ENCODE results near the gene SCN3B. TPM values are rescaled to one million over a fixed set of nuclear protein-coding genes. Genes with fewer than 3 reads are reported as not detected.

The SCN3B gene
- total RNA-seq, 1 donor from 2014 or later = 4.7 TPM

DNA sequence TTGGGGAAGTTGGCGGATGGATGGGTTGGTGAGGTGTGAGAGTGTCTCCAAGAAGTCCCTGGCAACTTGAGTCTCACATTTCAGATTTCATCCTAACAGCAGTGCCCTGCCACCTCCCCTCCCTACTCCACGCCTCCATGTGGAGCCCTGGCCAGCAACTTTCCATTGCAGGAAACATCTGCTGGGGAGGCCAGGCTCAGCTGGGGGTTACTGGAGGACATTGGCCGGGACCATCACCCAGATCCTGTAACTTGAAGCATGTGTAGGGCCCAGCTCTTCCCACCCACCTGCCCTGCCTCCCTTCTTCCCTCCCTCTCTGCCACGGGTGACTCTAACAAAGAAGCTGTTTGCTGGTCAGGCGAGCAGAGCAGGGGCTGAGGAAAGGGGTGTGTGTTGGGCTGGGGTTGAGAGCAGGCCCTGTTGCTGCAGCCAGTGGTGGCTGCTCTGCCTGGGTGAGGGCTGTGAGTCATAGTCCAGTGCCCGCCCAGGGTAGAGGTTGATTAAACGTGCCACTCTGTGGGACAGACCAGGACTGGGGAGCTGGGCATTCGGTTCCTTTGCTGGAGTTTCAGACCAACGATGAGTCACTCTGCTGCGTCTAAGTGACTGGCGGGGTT lies 64.0 kb downstream of the SCN3B start:
- no peaks in the 10 kb centered on the region for H3K9me3 ChIP-seq
- H3K27me3 ChIP-seq = no peaks in the 10 kb centered on the region
- intact Hi-C loops (cut with DNase I) = no loop called here
- TF ChIP-seq, protein P1, sequence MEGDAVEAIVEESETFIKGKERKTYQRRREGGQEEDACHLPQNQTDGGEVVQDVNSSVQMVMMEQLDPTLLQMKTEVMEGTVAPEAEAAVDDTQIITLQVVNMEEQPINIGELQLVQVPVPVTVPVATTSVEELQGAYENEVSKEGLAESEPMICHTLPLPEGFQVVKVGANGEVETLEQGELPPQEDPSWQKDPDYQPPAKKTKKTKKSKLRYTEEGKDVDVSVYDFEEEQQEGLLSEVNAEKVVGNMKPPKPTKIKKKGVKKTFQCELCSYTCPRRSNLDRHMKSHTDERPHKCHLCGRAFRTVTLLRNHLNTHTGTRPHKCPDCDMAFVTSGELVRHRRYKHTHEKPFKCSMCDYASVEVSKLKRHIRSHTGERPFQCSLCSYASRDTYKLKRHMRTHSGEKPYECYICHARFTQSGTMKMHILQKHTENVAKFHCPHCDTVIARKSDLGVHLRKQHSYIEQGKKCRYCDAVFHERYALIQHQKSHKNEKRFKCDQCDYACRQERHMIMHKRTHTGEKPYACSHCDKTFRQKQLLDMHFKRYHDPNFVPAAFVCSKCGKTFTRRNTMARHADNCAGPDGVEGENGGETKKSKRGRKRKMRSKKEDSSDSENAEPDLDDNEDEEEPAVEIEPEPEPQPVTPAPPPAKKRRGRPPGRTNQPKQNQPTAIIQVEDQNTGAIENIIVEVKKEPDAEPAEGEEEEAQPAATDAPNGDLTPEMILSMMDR (IDR thresholded peaks at IDR 0.05) = no peak
- H3K27ac ChIP-seq = no peak overlapping the region
- H3K36me3 ChIP-seq = no peaks in the 10 kb centered on the region
- H3K4me3 ChIP-seq = no peak overlapping the region
- no peaks in the 10 kb centered on the region for H3K4me1 ChIP-seq
- DNase-seq (ENCODE audit: low spot score in 2 of 2) = no peak

DNA sequence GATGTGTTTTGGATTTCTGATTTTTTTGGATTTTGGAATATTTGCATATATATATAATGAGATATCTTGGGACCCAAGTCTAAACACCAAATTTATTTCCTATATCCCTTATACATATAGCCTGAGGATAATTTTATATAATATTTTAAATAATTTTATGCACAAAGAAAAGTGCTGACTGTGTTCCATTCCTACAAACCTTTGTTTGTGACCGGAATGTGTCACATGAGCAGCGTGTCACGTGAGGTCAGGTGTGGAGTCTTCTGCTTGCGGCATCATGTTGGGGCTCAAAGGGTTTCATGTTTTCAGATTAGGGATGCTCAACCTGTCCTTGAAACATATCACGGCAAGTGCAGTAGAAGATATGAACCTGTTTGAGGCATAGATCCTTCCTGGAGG lies 65.6 kb downstream of the SCN3B start:
- DNase-seq (ENCODE audit: low spot score in 2 of 2) = no peak
- Histone ChIP-seq H3K27ac (no peak overlapping the region), H3K9me3 (no peaks in the 10 kb centered on the region), H3K4me3 (no peak overlapping the region), H3K36me3 (no peaks in the 10 kb centered on the region), H3K4me1 (no peaks in the 10 kb centered on the region), H3K27me3 (no peaks in the 10 kb centered on the region)
- intact Hi-C loops (cut with DNase I) = no loop called here
- TF ChIP-seq, protein P1 (IDR thresholded peaks at IDR 0.05) = no peak

DNA sequence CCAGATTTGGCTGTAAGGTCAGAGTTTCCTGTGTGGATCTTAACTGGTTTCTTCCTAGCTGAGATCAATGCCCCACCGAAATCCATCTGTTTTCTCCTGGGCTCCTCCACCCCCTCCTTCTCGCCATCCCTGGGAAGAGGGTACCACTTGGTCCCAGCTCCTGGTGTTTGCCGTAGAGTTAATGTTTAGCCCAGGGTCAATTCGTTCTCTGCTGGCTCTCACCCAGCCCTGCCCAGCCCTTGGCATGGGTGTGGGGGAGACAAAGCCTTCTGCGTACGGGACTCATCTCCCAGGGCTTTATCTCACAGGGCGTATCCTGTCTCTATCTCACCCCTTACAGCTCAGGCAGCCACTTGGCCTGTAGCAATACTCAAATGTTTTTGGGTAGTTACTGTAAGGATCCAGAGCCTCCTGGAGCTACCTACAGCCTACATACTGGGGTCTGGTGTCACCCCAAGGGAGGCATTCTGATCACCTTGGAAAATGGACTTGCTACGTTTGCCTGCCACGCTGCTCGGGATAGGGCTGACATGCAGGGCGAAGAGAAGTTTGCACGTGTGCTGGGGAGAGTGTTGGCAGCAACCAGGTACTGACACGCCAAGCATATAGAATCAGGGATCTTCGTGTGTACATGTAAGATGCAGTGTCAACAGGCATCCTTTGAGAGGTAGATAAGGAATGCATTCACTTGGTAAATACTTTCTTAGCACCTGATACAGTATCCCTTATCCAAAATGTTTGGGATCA lies 66.1 kb downstream of the SCN3B start:
- H3K4me1 ChIP-seq = no peaks in the 10 kb centered on the region
- H3K27ac ChIP-seq = no peak overlapping the region
- no peak for DNase-seq (ENCODE audit: low spot score in 2 of 2)
- H3K4me3 ChIP-seq = no peak overlapping the region
- no peaks in the 10 kb centered on the region for H3K27me3 ChIP-seq
- H3K36me3 ChIP-seq = no peaks in the 10 kb centered on the region
- intact Hi-C loops (cut with DNase I) = no loop called here
- H3K9me3 ChIP-seq = no peaks in the 10 kb centered on the region
- TF ChIP-seq, protein P1 (IDR thresholded peaks at IDR 0.05) = no peak

DNA sequence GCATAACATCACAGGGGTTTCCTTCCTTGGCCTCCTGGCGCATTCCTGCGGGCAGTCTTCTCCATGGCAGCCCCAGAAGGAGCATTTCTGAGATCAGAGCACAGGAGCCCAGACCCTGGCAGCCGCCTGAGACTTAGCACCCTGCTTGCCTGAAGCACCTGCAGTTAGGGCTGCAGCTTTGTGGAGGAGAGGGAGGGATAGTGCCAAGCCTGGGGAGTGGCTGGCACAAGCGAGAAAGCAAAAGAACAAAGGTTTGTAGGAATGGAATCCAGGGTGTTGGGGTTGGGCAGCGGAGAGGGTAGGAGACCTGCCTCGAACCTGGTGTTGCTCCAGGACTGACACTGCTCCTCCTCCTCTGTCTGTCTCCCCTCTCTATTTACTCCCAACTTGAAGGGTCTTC lies 66.9 kb downstream of the SCN3B start:
- H3K27ac ChIP-seq = no peak overlapping the region
- intact Hi-C loops (cut with DNase I) = no loop called here
- H3K9me3 ChIP-seq = no peaks in the 10 kb centered on the region
- no peak overlapping the region for H3K4me3 ChIP-seq
- DNase-seq (ENCODE audit: low spot score in 2 of 2) = no peak
- no peaks in the 10 kb centered on the region for H3K27me3 ChIP-seq
- TF ChIP-seq, protein P1 (IDR thresholded peaks at IDR 0.05) = no peak
- H3K4me1 ChIP-seq = no peaks in the 10 kb centered on the region
- H3K36me3 ChIP-seq = no peaks in the 10 kb centered on the region

DNA sequence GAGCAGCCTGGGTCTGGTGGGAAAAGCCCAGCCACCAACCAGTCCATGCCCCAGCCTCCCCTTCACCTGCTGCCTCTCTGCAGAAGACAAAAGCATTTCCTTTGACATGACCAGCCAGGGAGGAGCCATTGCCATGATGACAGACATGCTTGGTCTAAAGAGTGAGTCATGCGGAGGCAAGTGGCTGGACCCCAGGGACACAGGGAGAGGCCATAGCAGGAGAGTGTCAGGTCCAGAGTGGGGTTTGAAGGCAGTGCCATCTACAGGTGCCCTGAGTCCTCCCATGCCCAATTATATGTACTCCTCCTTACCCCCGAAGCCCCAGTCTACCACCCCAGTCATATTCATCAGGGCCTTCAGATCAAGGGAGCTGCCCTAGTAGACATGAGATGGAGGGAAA lies 67.4 kb downstream of the SCN3B start:
- H3K27ac ChIP-seq = no peak overlapping the region
- no peaks in the 10 kb centered on the region for H3K9me3 ChIP-seq
- H3K4me3 ChIP-seq = no peak overlapping the region
- no peak for DNase-seq (ENCODE audit: low spot score in 2 of 2)
- intact Hi-C loops (cut with DNase I) = no loop called here
- H3K36me3 ChIP-seq = no peaks in the 10 kb centered on the region
- H3K4me1 ChIP-seq = no peaks in the 10 kb centered on the region
- H3K27me3 ChIP-seq = no peaks in the 10 kb centered on the region
- TF ChIP-seq, protein P1 (IDR thresholded peaks at IDR 0.05) = no peak
